AG08395 (cell line): ENCODE measurements around the gene TIFAB.
"Not testable (repeated sequence)": the region's sequence is repeated elsewhere in the genome, so short reads cannot be mapped to it uniquely, and the experiment has no call there.

Source experiments
- DNase-seq: peaks from one replicate; pipeline ENCODE4 v3.0.0; 2012; ENCODE audit warnings: mixed read lengths, low spot score

The TIFAB gene

DNA sequence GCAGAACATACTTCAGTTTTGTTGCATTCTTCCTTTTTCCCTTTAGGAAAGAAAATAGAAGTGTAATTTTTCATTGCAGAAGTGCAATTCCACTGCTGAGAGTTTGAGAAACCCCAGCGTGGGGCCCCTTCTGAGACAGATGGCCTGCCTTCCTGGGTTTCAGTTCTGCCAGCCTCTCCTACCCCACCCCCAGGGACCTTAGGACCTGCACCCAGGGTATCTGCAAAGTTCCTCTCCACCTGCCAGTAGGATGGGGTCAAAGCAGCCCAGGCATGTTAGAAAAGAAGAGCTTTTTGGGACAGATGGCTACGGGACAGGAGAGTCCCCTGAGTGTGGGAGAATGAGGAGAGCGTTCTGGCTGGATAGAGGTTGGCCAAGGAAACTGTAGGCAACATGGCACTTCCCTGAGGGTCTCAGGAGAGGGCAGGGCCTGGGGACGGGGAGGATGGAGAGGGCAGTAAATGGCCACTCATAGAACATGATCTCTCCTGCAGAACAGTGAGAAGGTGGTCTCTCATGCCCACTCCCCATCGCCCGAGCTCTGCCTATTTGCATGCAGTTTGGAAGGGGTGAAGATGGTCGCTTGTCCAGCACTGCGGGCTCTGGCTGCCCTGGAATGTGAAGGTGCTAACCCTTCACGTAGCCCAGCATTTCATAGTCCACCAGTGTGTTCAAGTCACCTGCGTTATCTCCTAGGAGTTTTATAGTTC, at the start of gene TIFAB:
Gene TIFAB (minus strand): TSS at position 31 of the 710 bp plus-strand sequence. CDS start 2,412 bp downstream, outside the sequence.
- no peak for DNase-seq

- no peak for DNase-seq
Observed at GRCh38 chr5:135498637-135498995, 46.5 kb upstream of the TIFAB start.

DNA sequence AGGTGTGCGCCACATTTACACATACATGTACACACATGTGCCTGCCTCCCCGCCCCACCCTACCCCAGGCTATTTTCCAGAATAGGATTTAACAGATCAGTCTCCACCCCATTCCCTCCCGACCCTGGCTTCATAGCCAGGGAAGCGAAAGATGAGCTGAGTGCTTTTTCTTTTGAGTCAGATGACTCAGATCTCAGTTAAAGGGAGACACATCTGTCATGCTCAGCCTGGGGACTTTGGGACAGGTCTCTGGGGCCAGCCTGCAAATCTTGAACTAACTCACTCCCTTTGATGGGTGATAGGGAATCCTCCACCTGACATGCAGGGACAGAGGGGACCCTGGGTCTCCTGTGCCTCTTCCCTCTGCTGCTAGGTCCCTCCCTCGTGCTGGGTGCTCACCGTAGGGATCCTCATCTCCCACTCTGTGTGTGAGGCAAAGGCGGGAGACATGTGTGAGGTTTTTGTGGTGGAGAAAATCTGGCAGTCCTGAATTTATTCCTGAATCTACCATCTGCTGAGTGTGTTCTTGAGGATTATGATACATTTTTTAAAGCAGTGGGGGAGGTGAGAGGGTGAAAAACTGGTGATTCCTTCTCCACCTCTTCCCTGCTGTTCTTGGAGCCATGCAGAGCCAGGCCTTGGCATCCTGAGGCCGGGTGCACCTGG, 46.0 kb upstream of the TIFAB start:
- DNase-seq = no peak

DNA sequence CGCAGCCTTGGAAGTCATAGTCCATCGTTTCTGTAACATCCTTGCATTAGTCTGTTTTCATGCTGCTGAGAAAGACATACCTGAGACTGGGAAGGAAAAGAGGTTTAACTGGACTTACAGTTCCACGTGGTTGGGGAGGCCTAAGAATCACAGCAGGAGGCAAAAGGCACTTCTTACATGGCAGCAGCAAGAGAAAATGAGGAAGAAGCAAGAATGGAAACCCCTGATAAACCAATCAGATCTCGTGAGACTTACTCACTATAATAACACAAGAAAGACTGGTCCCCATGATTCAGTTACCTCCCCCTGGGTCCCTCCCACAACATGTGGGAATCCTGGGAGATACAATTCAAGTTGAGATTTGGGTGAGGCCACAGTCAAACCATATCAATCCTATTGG, 43.4 kb upstream of the TIFAB start:
- DNase-seq = not testable (repeated sequence)

GRCh38 chr5:135494196-135494595, 42.0 kb upstream of the TIFAB start:
- no peak for DNase-seq

DNA sequence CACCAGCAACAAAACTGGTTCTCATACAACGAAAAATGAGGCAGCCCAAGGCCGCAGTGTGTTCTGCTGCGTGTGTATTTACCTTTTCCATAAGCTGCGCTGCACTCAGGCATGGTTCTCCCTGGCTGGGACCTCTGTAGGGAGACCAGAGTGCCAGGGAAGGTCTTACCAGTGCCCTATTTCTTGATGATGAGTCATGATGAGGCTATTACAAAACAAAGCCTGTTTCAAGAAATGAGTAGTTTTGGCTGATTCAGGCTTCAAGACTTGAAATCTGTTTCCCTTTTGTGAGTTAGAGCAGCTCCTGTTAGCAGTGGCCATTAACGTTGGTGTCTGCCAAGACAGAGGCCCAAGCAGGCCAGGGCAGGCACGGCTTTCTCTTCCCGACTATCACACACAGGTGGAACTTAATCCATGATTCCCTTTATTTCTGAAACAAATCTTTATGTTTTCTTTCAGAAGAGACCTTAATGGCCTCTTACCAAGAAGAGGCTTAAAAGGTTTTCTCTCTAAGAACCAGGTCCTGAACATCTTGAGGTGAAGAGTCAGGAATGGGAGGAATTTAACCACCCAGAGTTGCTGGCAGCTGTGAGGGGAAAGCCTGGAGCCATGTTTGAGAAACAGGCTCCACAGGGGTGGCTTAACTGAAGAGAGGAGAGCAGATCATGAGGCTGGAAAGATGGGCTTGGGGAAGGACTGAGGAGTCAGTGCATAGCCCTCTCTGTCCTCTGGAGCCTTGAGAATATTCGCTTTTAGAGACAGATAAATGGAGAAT, 41.4 kb upstream of the TIFAB start:
- DNase-seq = peak; percentile 91

DNA sequence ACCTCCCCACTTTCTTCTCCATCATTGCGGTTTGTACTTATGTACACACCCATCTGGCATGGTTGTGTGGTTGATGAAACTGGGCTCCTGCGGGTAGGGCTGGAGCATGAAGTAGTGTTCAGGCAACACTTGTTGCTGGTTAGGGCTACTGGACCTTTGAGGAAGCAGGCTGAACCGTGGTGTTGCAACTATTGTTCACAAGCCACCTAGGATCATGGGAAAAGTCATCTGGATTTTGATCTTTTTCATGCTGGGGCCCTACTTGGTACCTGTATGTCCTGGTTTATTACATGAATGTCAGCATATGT, 40.1 kb upstream of the TIFAB start:
- no peak for DNase-seq

GRCh38 chr5:135491552-135492318, 39.6 kb upstream of the TIFAB start:
- DNase-seq = no peak

DNA sequence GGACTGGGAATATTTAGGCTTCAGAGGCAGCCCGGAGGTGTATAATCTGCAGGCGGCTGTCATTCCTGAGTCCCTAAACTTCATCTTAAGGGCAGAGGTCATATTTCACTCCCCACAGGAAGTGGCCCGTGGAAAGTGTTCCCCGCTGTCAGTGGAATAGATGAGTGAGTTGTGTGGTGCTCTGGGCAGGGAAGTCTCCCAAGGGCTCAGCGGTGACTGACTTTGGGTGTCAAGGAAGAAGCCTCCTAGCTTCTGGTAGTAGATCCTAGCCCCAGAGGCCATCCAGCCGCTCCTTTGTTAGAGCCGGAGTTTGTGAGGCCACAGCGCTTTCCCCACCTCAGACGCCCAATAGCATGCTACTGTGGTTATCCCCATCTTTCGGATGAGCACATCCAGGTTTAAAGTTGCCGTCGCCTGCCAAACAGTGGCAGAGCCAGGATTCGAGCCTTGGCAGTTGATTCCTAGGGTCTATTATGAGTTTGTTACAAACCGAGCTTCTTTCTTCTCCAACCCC, 38.9 kb upstream of the TIFAB start:
- DNase-seq = no peak

DNA sequence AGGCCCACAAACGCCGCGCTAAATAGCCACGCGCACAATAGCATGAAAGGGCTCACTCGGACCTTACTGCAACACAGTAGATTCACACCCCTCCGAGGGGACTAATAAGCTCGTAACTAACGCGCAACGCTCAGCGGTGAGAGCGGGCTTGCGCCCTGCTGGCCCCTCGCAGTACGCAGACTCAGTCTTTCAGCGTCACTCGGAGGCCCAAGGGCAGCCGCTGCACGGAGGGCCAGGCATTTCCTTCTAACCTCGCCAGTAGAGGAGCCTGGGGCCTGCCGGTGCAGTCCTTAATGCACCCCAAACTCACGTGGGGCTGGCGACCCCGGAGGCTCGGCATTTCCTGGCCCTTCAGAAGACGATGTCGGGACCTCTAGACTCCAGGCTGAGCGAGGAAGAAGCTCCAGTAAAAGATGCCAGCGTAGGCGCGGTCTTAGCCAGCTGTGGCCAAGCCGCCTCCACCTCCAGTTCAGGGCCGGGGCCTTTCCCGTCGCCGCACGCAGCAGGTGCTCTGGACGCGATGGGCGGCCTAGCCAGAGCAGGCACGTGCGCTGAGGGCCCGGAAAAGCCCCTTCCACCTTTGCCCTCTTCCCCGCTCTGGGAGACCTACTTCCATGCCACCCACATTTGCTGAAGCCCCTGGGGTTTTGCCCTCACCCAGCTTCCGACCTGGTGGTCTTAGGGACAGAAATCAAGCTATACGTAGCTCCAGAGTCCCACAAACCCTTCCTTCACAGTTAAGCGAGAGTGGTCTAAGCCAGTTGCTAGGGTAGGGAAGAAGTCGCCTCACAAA, 38.3 kb upstream of the TIFAB start:
- DNase-seq = no peak

- no peak for DNase-seq
Observed at GRCh38 chr5:135489466-135490244, 37.5 kb upstream of the TIFAB start.

- DNase-seq = peak; percentile 85
Observed at GRCh38 chr5:135488727-135489465, 36.7 kb upstream of the TIFAB start.

DNA sequence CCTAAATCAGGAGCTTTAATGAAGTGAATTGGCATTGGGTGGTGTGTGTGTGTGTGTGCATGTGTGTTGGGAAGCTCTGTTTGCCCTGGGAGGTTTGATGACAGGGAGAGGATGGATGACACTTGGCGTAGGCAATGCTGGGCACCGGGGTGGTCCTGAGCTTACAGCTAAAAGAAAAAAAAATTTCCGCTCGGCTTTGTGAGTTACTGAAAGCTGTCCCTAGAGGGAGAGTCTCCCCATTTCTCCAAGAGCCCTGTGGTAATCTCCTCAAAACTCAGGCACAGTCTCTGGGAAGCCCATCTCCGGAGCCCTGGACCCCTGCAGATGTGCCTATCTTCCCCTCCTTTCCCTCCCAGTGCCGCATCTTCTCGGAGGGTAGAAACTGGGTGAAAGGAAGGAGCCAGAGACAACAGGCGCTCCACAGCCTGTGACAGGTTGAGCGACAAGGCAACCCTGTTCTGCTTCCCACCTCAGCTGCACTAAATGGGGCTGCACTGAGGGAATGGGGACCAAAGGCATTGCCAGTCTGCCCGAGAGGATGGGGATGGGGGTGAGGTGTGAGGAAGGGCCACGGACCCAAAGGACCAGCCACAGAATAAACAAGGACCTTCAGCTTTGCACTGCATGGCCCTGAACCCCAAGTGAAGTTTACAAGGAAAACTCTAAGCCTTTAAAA, 35.8 kb upstream of the TIFAB start:
- no peak for DNase-seq

GRCh38 chr5:135487037-135487395, 34.9 kb upstream of the TIFAB start:
- DNase-seq = no peak

DNA sequence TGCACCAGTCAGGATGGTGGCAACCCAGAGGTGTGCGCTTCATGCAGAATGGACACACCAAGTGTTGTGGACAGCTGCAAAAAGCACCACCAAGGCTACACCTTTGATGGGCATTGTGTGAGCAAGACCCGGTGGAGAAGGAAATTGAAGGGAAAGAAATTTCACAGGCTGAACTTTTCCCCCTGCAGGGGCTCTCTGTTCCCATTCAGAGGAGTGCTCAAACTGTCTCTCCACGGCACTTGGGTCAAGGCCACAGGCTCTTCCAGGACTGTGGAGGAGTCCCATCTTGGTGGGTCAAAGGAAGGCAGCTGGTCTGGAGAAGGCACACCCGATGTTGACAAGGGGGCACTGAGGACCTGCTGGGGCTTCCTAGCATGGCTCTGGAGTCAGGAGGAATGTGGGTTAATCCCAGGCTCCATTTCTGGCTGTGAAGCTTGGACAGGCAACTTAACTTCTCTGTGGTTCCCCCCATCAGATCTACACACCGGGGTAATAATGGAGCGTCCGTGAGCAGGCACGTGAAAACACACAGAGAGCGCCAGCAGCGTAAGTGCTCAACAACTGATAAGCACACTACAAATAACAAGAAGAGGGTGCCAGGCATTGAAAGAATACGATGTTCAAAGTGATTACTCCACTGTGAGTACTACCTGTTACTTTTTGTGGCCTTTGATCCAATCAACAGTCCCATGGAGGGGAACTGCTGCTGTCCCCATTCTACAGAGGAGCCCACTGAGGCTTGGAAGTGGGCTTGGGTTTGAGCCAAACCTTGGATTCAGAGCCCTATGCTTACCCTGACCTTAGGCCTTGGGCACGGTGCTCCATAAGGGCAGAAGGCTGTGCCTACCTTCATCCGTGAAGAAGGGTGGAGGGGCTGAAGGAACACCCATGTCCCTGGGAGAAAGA, 34.2 kb upstream of the TIFAB start:
- no peak for DNase-seq

- no peak for DNase-seq
Observed at GRCh38 chr5:135484674-135485086, 32.5 kb upstream of the TIFAB start.

GRCh38 chr5:135483254-135483653, 31.1 kb upstream of the TIFAB start:
- no peak for DNase-seq

- no peak for DNase-seq
Observed at GRCh38 chr5:135482381-135482933, 30.3 kb upstream of the TIFAB start.
